Measurements from ENCODE around the gene SCT. TPM values are rescaled to one million over a fixed set of nuclear protein-coding genes. Genes with fewer than 3 reads are reported as not detected.

The SCT gene
- total RNA-seq, 2 donors from 2014 or later = not detected

- peaks cover 24% of the 10 kb centered on the region for H3K4me1 Mint-ChIP-seq (ENCODE audit: low read depth)
- no peaks in the 10 kb centered on the region for H3K9me3 Mint-ChIP-seq
- H3K36me3 Mint-ChIP-seq (ENCODE audit: insufficient read depth in 2 of 2) = peaks cover 5 to 36% of the 10 kb centered on the region in 2 donors
- H3K27me3 Mint-ChIP-seq (ENCODE audit: low read depth) = no peaks in the 10 kb centered on the region
- H3K27ac Mint-ChIP-seq = no peak overlapping the region
- no peak for ATAC-seq (replicated peaks in 1 of 2)
- no peak for DNase-seq
- H3K4me3 Mint-ChIP-seq = no peak overlapping the region
Observed at GRCh38 chr11:592918-593317, 34.1 kb downstream of the SCT start.

- ATAC-seq (replicated peaks in 1 of 2) = no peak
- Mint-ChIP-seq H3K4me1 (ENCODE audit: low read depth) (peaks cover 28% of the 10 kb centered on the region), H3K9me3 (no peaks in the 10 kb centered on the region), H3K27me3 (ENCODE audit: low read depth) (no peaks in the 10 kb centered on the region), H3K4me3 (no peak overlapping the region), H3K27ac (peak overlapping the region; percentile 13), H3K36me3 (ENCODE audit: insufficient read depth in 2 of 2) (peaks cover 5 to 39% of the 10 kb centered on the region in 2 donors)
- DNase-seq = no peak
Observed at GRCh38 chr11:592501-592900, 34.5 kb downstream of the SCT start.

- no peak overlapping the region for H3K4me3 Mint-ChIP-seq
- no peak overlapping the region for H3K27ac Mint-ChIP-seq
- peaks cover 38% of the 10 kb centered on the region for H3K4me1 Mint-ChIP-seq (ENCODE audit: low read depth)
- peaks cover 5 to 38% of the 10 kb centered on the region in 2 donors for H3K36me3 Mint-ChIP-seq (ENCODE audit: insufficient read depth in 2 of 2)
- H3K27me3 Mint-ChIP-seq (ENCODE audit: low read depth) = no peaks in the 10 kb centered on the region
- no peak for ATAC-seq (replicated peaks in 1 of 2)
- H3K9me3 Mint-ChIP-seq = no peaks in the 10 kb centered on the region
- no peak for DNase-seq
Observed at GRCh38 chr11:590997-591396, 36.0 kb downstream of the SCT start.

- H3K9me3 Mint-ChIP-seq = no peaks in the 10 kb centered on the region
- H3K27ac Mint-ChIP-seq = peak overlapping the region; percentile 79
- no peak overlapping the region for H3K4me3 Mint-ChIP-seq
- DNase-seq = no peak
- H3K4me1 Mint-ChIP-seq (ENCODE audit: low read depth) = peaks cover 40% of the 10 kb centered on the region
- no peak for ATAC-seq (replicated peaks in 1 of 2)
- H3K27me3 Mint-ChIP-seq (ENCODE audit: low read depth) = no peaks in the 10 kb centered on the region
- H3K36me3 Mint-ChIP-seq (ENCODE audit: insufficient read depth in 2 of 2) = peaks cover 5 to 38% of the 10 kb centered on the region in 2 donors
Observed at GRCh38 chr11:589798-590197, 37.2 kb downstream of the SCT start.

- Mint-ChIP-seq H3K4me1 (ENCODE audit: low read depth) (peaks cover 40% of the 10 kb centered on the region), H3K36me3 (ENCODE audit: insufficient read depth in 2 of 2) (peaks cover 4 to 31% of the 10 kb centered on the region in 2 donors), H3K27me3 (ENCODE audit: low read depth) (no peaks in the 10 kb centered on the region), H3K9me3 (no peaks in the 10 kb centered on the region), H3K4me3 (peak overlapping the region; percentile 74 to 78), H3K27ac (peak overlapping the region; percentile 89)
- ATAC-seq (replicated peaks in 1 of 2) (peak; percentile 99), DNase-seq (peak; percentile 74 to 87)
Observed at GRCh38 chr11:587978-588380, 39.0 kb downstream of the SCT start.

- H3K27me3 Mint-ChIP-seq (ENCODE audit: low read depth) = no peaks in the 10 kb centered on the region
Observed at GRCh38 chr11:587546-587945, 39.4 kb downstream of the SCT start.

GRCh38 chr11:586376-587316, 40.3 kb downstream of the SCT start:
- DNase-seq = no peak
- Mint-ChIP-seq H3K4me3 (no peak overlapping the region), H3K9me3 (no peaks in the 10 kb centered on the region), H3K4me1 (ENCODE audit: low read depth) (peaks cover 43% of the 10 kb centered on the region), H3K27ac (peak overlapping the region; percentile 89), H3K36me3 (ENCODE audit: insufficient read depth in 2 of 2) (peaks cover 0 to 31% of the 10 kb centered on the region in 2 donors), H3K27me3 (ENCODE audit: low read depth) (no peaks in the 10 kb centered on the region)
- no peak for ATAC-seq (replicated peaks in 1 of 2)

More at GRCh38 chr11:587546-587945, 39.4 kb downstream of the SCT start:
- DNase-seq = peak in 1 of 2 donors; percentile 33
- Mint-ChIP-seq H3K36me3 (ENCODE audit: insufficient read depth in 2 of 2) (peaks cover 4 to 31% of the 10 kb centered on the region in 2 donors), H3K27ac (peak overlapping the region; percentile 89), H3K4me1 (ENCODE audit: low read depth) (peaks cover 40% of the 10 kb centered on the region), H3K9me3 (no peaks in the 10 kb centered on the region), H3K4me3 (peak overlapping the region; percentile 74 to 78)
- ATAC-seq (replicated peaks in 1 of 2) = peak; percentile 39 to 42

GRCh38 chr11:584287-584686, 42.7 kb downstream of the SCT start:
- H3K4me1 Mint-ChIP-seq (ENCODE audit: low read depth) = peaks cover 53% of the 10 kb centered on the region
- H3K4me3 Mint-ChIP-seq = no peak overlapping the region
- DNase-seq (no peak), ATAC-seq (replicated peaks in 1 of 2) (no peak)
- H3K27ac Mint-ChIP-seq = peak overlapping the region; percentile 6
- H3K36me3 Mint-ChIP-seq (ENCODE audit: insufficient read depth in 2 of 2) = peaks cover 0 to 27% of the 10 kb centered on the region in 2 donors
- no peaks in the 10 kb centered on the region for H3K9me3 Mint-ChIP-seq
- H3K27me3 Mint-ChIP-seq (ENCODE audit: low read depth) = no peaks in the 10 kb centered on the region

GRCh38 chr11:581752-582151, 45.2 kb downstream of the SCT start:
- no peak overlapping the region for H3K27ac Mint-ChIP-seq
- no peaks in the 10 kb centered on the region for H3K9me3 Mint-ChIP-seq
- no peak for ATAC-seq (replicated peaks in 1 of 2)
- H3K27me3 Mint-ChIP-seq (ENCODE audit: low read depth) = no peaks in the 10 kb centered on the region
- H3K4me1 Mint-ChIP-seq (ENCODE audit: low read depth) = peaks cover 49% of the 10 kb centered on the region
- no peak for DNase-seq
- H3K4me3 Mint-ChIP-seq = no peak overlapping the region
- H3K36me3 Mint-ChIP-seq (ENCODE audit: insufficient read depth in 2 of 2) = peaks cover 3 to 16% of the 10 kb centered on the region in 2 donors

GRCh38 chr11:581342-581741, 45.6 kb downstream of the SCT start:
- Mint-ChIP-seq H3K27me3 (ENCODE audit: low read depth) (no peaks in the 10 kb centered on the region), H3K27ac (peak overlapping the region; percentile 20), H3K4me3 (no peak overlapping the region), H3K4me1 (ENCODE audit: low read depth) (peaks cover 45% of the 10 kb centered on the region), H3K36me3 (ENCODE audit: insufficient read depth in 2 of 2) (peaks cover 3 to 16% of the 10 kb centered on the region in 2 donors), H3K9me3 (no peaks in the 10 kb centered on the region)
- DNase-seq (no peak), ATAC-seq (replicated peaks in 1 of 2) (no peak)

- peak overlapping the region in 1 of 2 donors; percentile 25 for H3K4me3 Mint-ChIP-seq
- H3K9me3 Mint-ChIP-seq = no peaks in the 10 kb centered on the region
- peaks cover 2% of the 10 kb centered on the region for H3K27me3 Mint-ChIP-seq (ENCODE audit: low read depth)
- DNase-seq = no peak
- H3K27ac Mint-ChIP-seq = no peak overlapping the region
- ATAC-seq (replicated peaks in 1 of 2) = no peak
- H3K4me1 Mint-ChIP-seq (ENCODE audit: low read depth) = peaks cover 42% of the 10 kb centered on the region
- peaks cover 3 to 16% of the 10 kb centered on the region in 2 donors for H3K36me3 Mint-ChIP-seq (ENCODE audit: insufficient read depth in 2 of 2)
Observed at GRCh38 chr11:579830-580601, 47.0 kb downstream of the SCT start.

GRCh38 chr11:578276-579035, 48.5 kb downstream of the SCT start:
- H3K4me3 Mint-ChIP-seq = peak overlapping the region; percentile 90 to 92
- ATAC-seq (replicated peaks in 1 of 2) (no peak), DNase-seq (no peak)
- H3K27me3 Mint-ChIP-seq (ENCODE audit: low read depth) = peaks cover 13% of the 10 kb centered on the region
- H3K4me1 Mint-ChIP-seq (ENCODE audit: low read depth) = peaks cover 54% of the 10 kb centered on the region
- peak overlapping the region; percentile 46 for H3K27ac Mint-ChIP-seq
- H3K9me3 Mint-ChIP-seq = no peaks in the 10 kb centered on the region
- H3K36me3 Mint-ChIP-seq (ENCODE audit: insufficient read depth in 2 of 2) = peaks cover 3 to 10% of the 10 kb centered on the region in 2 donors

Data from activated T-cell treated with anti-CD3 and anti-CD28 coated beads, Interleukin-2, amount 50 U/mL, for 72 hours (primary cell).